Endothelial cell of umbilical vein (primary cell): ENCODE data around the gene TAF5L. TPM values are rescaled to one million over a fixed set of nuclear protein-coding genes. Genes with fewer than 3 reads are reported as not detected.
A peak's percentile ranks its signal among the peaks of the same experiment; 100 is the strongest.

Experiments used
- BruUV-seq: library from RNA; stranded (reverse); fragments of 400-500 nt; replicated peaks from 2 replicates; lab custom pipeline; 2021; lab: Mats Ljungman, UMichigan
- CTCF ChIA-PET: fragments of 300-600, 350-600 bp; sonication (Branson Sonifier 250); formaldehyde crosslinking; loops from one replicate; lab custom pipeline; 2021; ENCODE audit warnings: antibody characterized with exemption, inconsistent platforms; lab: Charles Lee
- POLR2A ChIA-PET: fragments of 300-600, 350-600 bp; sonication (Branson Sonifier 250); formaldehyde crosslinking; loops from one replicate; lab custom pipeline; 2021; ENCODE audit warnings: antibody characterized with exemption, inconsistent platforms; lab: Charles Lee
- DNase-seq: peaks from one replicate; pipeline ENCODE4 v3.0.0-alpha.2; 2011; ENCODE audit warnings: low read depth, low spot score
- FAIRE-seq: peaks from 2 replicates; lab custom pipeline; 2011; peaks lifted over from hg19 to GRCh38; lab: Jason Lieb, UNC
- H2AFZ ChIP-seq: 2 replicates; pipeline ENCODE4 v1.6.0; 2012; ENCODE audit warnings: low read depth, low read length, control low read depth, inconsistent platforms
- H3K27ac ChIP-seq: 2 replicates; pipeline ENCODE4 v1.5.1; 2011; ENCODE audit warnings: low read depth, mild to moderate bottlenecking, control low read depth, low read length, moderate library complexity; ENCODE audit not compliant: insufficient read depth
- H3K27me3 ChIP-seq, 2 experiments: 2 replicates each; pipeline versions ENCODE4 v1.6.0 to v1.6.1; 2011; ENCODE audit warnings: low read length in 2 of 2, mixed read lengths in 1 of 2; ENCODE audit not compliant: control insufficient read depth in 2 of 2, insufficient read depth in 2 of 2
- H3K36me3 ChIP-seq, 2 experiments: 2 replicates in 1 of 2; 3 replicates in 1 of 2; pipeline ENCODE4 v1.5.1; 2011; ENCODE audit warnings: low read length in 2 of 2, mild to moderate bottlenecking in 1 of 2, moderate library complexity in 1 of 2; ENCODE audit not compliant: control insufficient read depth in 2 of 2, insufficient read depth in 2 of 2; ENCODE audit errors: extremely low read depth in 1 of 2
- H3K4me1 ChIP-seq: 3 replicates; pipeline ENCODE4 v1.5.1; 2011; ENCODE audit warnings: mild to moderate bottlenecking, low read length; ENCODE audit not compliant: control insufficient read depth, insufficient read depth; ENCODE audit errors: extremely low read depth
- H3K4me2 ChIP-seq: 2 replicates; pipeline ENCODE4 v1.6.1; 2011; ENCODE audit warnings: low read length, control low read depth, mixed read lengths; ENCODE audit not compliant: insufficient read depth
- H3K4me3 ChIP-seq, 3 experiments: fragments of 200-600 bp in 1 of 3; sonication (generic), shearing (Covaris generic) in 1 of 3; replicated peaks in 1 of 3; 2 replicates each; pipeline ENCODE4 v1.5.1; 2011 to 2016; ENCODE audit warnings: control low read depth in 3 of 3, low read length in 3 of 3, mild to moderate bottlenecking in 2 of 3, inconsistent platforms in 1 of 3, low read depth in 1 of 3, moderate library complexity in 1 of 3; ENCODE audit not compliant: insufficient read depth in 1 of 3
- H3K79me2 ChIP-seq: 2 replicates; pipeline ENCODE4 v1.6.0; 2012; ENCODE audit warnings: low read length, inconsistent platforms; ENCODE audit not compliant: control insufficient read depth, insufficient read depth
- H3K9ac ChIP-seq: replicated peaks from 2 replicates; pipeline ENCODE3; 2011; ENCODE audit warnings: low read length, control low read depth; ENCODE audit not compliant: insufficient read depth; ENCODE audit errors: extremely low read depth
- H3K9me1 ChIP-seq: replicated peaks from 3 replicates; pipeline ENCODE4 v1.6.0; 2011; ENCODE audit warnings: mild to moderate bottlenecking, low read length; ENCODE audit not compliant: control insufficient read depth, insufficient read depth; ENCODE audit errors: extremely low read depth
- H3K9me3 ChIP-seq: replicated peaks from 2 replicates; pipeline ENCODE4 v1.5.1; 2012; ENCODE audit warnings: low read length, inconsistent platforms; ENCODE audit not compliant: control insufficient read depth, insufficient read depth
- H4K20me1 ChIP-seq: replicated peaks from 2 replicates; pipeline ENCODE3; 2011; ENCODE audit warnings: mild to moderate bottlenecking, low read length; ENCODE audit not compliant: control insufficient read depth, insufficient read depth; ENCODE audit errors: extremely low read depth
- CTCF ChIP-seq, 2 donors: IDR thresholded peaks; 1 replicate in 1 of 2; 2 replicates in 1 of 2; pipeline ENCODE4 v1.5.1; 2011; ENCODE audit warnings: low read length in 2 of 2, mild to moderate bottlenecking in 2 of 2, moderate library complexity in 2 of 2, control low read depth in 1 of 2, inconsistent platforms in 1 of 2, low read depth in 1 of 2; ENCODE audit not compliant: insufficient read depth in 1 of 2; ENCODE audit errors: extremely low read depth in 1 of 2
- EZH2 ChIP-seq: IDR thresholded peaks from 2 replicates; pipeline ENCODE4 v1.6.1; 2012; ENCODE audit warnings: borderline replicate concordance, low read depth, mild to moderate bottlenecking, moderate library complexity, low read length, inconsistent platforms; ENCODE audit not compliant: severe bottlenecking
- FOS ChIP-seq: IDR thresholded peaks from 2 replicates; pipeline ENCODE4 v1.6.1; 2011; ENCODE audit warnings: mild to moderate bottlenecking, low read length, moderate library complexity, borderline replicate concordance; ENCODE audit not compliant: insufficient read depth
- GATA2 ChIP-seq: IDR thresholded peaks from 2 replicates; pipeline ENCODE4 v1.7.0; 2011; ENCODE audit warnings: low read depth, mild to moderate bottlenecking, moderate library complexity, mixed read lengths, low read length; ENCODE audit not compliant: insufficient read length, insufficient read depth
- JUN ChIP-seq: IDR thresholded peaks from 2 replicates; pipeline ENCODE4 v1.6.1; 2011; ENCODE audit warnings: borderline replicate concordance, low read depth; ENCODE audit not compliant: insufficient read length, insufficient read depth
- MAX ChIP-seq: IDR thresholded peaks from 2 replicates; pipeline ENCODE4 v1.6.1; 2011; ENCODE audit not compliant: insufficient read depth, insufficient read length
- MYC ChIP-seq: IDR thresholded peaks from one replicate; pipeline ENCODE4 v1.6.1; 2011; ENCODE audit warnings: mild to moderate bottlenecking, low read depth, low read length
- POLR2A ChIP-seq: IDR thresholded peaks from 2 replicates; pipeline ENCODE4 v1.6.1; 2012; ENCODE audit warnings: low read depth, mild to moderate bottlenecking, control low read depth, low read length
- POLR2AphosphoS5 ChIP-seq: IDR thresholded peaks from 2 replicates; pipeline ENCODE4 v1.6.1; 2012; ENCODE audit warnings: low read depth, mild to moderate bottlenecking, control low read depth, low read length, moderate library complexity; ENCODE audit not compliant: insufficient read depth
- dilution Hi-C: fragments of 300-500 bp; cut with MboI; formaldehyde crosslinking; loops from one replicate; pipeline ENCODE4 v1.15.0; 2019; ENCODE audit warnings: low sequenced_read_pairs; ENCODE audit not compliant: extremely low pct_ligation_motif_present
- intact Hi-C: fragments of 100-400 bp; cut with micrococcal nuclease; formaldehyde crosslinking; loops from one replicate; pipeline ENCODE4 v1.10.0; 2022
- polyA plus RNA-seq, 4 experiments: library from polyadenylated mRNA; depleted of rRNA in 3 of 4; stranded (reverse) in 3 of 4; unstranded in 1 of 4; fragments of >200 nt; gene quantifications; 2 replicates each; pipeline versions ENCODE4 v1.2.1 to v1.2.3, GENCODE V29; 2011 to 2012; ENCODE audit warnings: missing spikeins in 1 of 4
- total RNA-seq: library from RNA; stranded (reverse); gene quantifications from 2 replicates; pipeline ENCODE4 v1.2.3, GENCODE V29; 2021

The TAF5L gene
- total and polyA plus RNA-seq, 2 donors (not counting 3 experiments of a cell fraction or from before 2014, with no cell fraction given), result 21.1 to 24.8 TPM

GRCh38 chr1:229623838-229624237, 2.1 kb downstream of the TAF5L start:
- TSS peak; percentile 20 for BruUV-seq

More at GRCh38 chr1:229623838-229624237, 2.1 kb downstream of the TAF5L start:
- no peak overlapping the region for H3K4me3 ChIP-seq
- FAIRE-seq (no peak), DNase-seq (no peak)
- peaks cover 89% of the 10 kb centered on the region for H3K79me2 ChIP-seq
- H3K9ac ChIP-seq, result no peak overlapping the region
- peaks cover 16% of the 10 kb centered on the region for H3K4me1 ChIP-seq
- no peak overlapping the region for H2AFZ ChIP-seq
- no peaks in the 10 kb centered on the region for H3K36me3 ChIP-seq
- H3K4me2 ChIP-seq, result no peak overlapping the region
- H4K20me1 ChIP-seq, result no peaks in the 10 kb centered on the region
- intact Hi-C loops (no loop called here), dilution Hi-C loops (no loop called here)
- H3K9me1 ChIP-seq, result no peaks in the 10 kb centered on the region
- CTCF ChIA-PET, result interaction anchor here (0.6 to 7.4 kb wide), 3 partner anchors 9 to 65 kb away, joined by 3 to 69 read pairs (median 3); partner anchors contain the start of gene ABCB10
- H3K27me3 ChIP-seq, result no peaks in the 10 kb centered on the region
- TF ChIP-seq POLR2A (no peak), POLR2AphosphoS5 (no peak), MAX (no peak), FOS (no peak), CTCF (IDR thresholded peaks at IDR 0.05; ENCODE audit: extremely low read depth in 1 of 2, insufficient read depth in 1 of 2, low read depth in 1 of 2, low read length in 2 of 2) (no peak), MYC (no peak), GATA2 (no peak), JUN (no peak), EZH2 (no peak)
- POLR2A ChIA-PET, result no interaction called here
- H3K27ac ChIP-seq, result no peak overlapping the region
- no peaks in the 10 kb centered on the region for H3K9me3 ChIP-seq
